Tibial nerve (tissue), 4 donors: ENCODE results near the gene LYPD4. TPM values are rescaled to one million over a fixed set of nuclear protein-coding genes. Genes with fewer than 3 reads are reported as not detected.
"Not testable (repeated sequence)": the region's sequence is repeated elsewhere in the genome, so short reads cannot be mapped to it uniquely, and the experiment has no call there.

ENCODE experiments used
- DNase-seq, 2 donors: peaks; one replicate each; pipeline ENCODE4 v3.0.0-alpha.2; 2019; ENCODE audit warnings: low spot score in 2 of 2
- H3K27ac ChIP-seq, 4 donors: fragments of 200-600 bp; sonication (generic) in 3 of 4; one replicate each; pipeline ENCODE4 v1.5.1; 2017 to 2019; ENCODE audit warnings: mild to moderate bottlenecking in 1 of 4
- H3K27me3 ChIP-seq, 2 donors: fragments of 200-600 bp; sonication (generic) in 1 of 2; one replicate each; pipeline versions ENCODE4 v1.5.1 to v1.6.0; 2017 to 2019
- H3K36me3 ChIP-seq, 3 donors: fragments of 200-600 bp; sonication (generic); one replicate each; pipeline ENCODE4 v1.5.1; 2018 to 2019
- H3K4me1 ChIP-seq, 4 donors: fragments of 200-600 bp; sonication (generic) in 3 of 4; one replicate each; pipeline ENCODE4 v1.5.1; 2017 to 2019
- H3K4me3 ChIP-seq, 4 donors: fragments of 200-600 bp; sonication (generic) in 3 of 4; one replicate each; pipeline ENCODE4 v1.5.1; 2017 to 2019; ENCODE audit warnings: mild to moderate bottlenecking in 1 of 4, moderate library complexity in 1 of 4
- H3K9me3 ChIP-seq, 4 donors: fragments of 200-600 bp; sonication (generic) in 3 of 4; one replicate each; pipeline ENCODE4 v1.5.1; 2017 to 2019
- CTCF ChIP-seq, 5 experiments: fragments of 200-600 bp in 3 of 5; fragments of 450-650 bp in 2 of 5; sonication (generic) in 3 of 5; IDR thresholded peaks; one replicate each; pipeline ENCODE4 v1.5.1; 2016 to 2019; ENCODE audit warnings: antibody characterized with exemption in 5 of 5, mild to moderate bottlenecking in 3 of 5, moderate library complexity in 2 of 5
- EP300 ChIP-seq, 2 donors: sonication (generic); formaldehyde crosslinking; IDR thresholded peaks; one replicate each; pipeline ENCODE4 v1.6.1; 2017; ENCODE audit warnings: antibody characterized with exemption in 2 of 2, mild to moderate bottlenecking in 1 of 2
- POLR2A ChIP-seq, 2 donors: fragments of 450-650 bp; IDR thresholded peaks; one replicate each; pipeline ENCODE4 v1.6.1; 2017; ENCODE audit warnings: antibody characterized with exemption in 2 of 2, mild to moderate bottlenecking in 2 of 2, moderate library complexity in 2 of 2
- WGBS, 2 donors: methylation state at CpG; one replicate each; pipeline ENCODE4 v1.1.5; 2018; 5-methylcytosine and 5-hydroxymethylcytosine counted together
- small RNA-seq: library from RNA; depleted of rRNA; stranded (forward); fragments of <200 nt; gene quantifications from one replicate; pipeline ENCODE3, GENCODE V24; 2016
- total RNA-seq, 4 donors: library from RNA; depleted of rRNA; stranded (reverse); fragments of >200 nt; gene quantifications; one replicate each; pipeline ENCODE4 v1.1.0, GENCODE V29; 2016

Gene LYPD4
- total RNA-seq, 4 donors from 2014 or later: not detected

GRCh38 chr19:41795031-41795461 is 49.4 kb downstream of the LYPD4 start:
- H3K9me3 ChIP-seq: no peaks in the 10 kb centered on the region
- H3K4me3 ChIP-seq: no peak overlapping the region
- TF ChIP-seq EP300 (IDR thresholded peaks at IDR 0.05): no peak
- peak; percentile 49 to 76 (median 61) for TF ChIP-seq CTCF (IDR thresholded peaks at IDR 0.05)
- TF ChIP-seq POLR2A (IDR thresholded peaks at IDR 0.05): no peak
- DNase-seq: peak in 1 of 2 donors; percentile 71
- no peak overlapping the region for H3K27ac ChIP-seq
- peaks cover 0 to 6% of the 10 kb centered on the region in 2 donors for H3K27me3 ChIP-seq
- 41 to 43% methylated on average over 5 of the region's 5 CpGs for WGBS, 2 donors
- no peaks in the 10 kb centered on the region for H3K36me3 ChIP-seq
- no peaks in the 10 kb centered on the region for H3K4me1 ChIP-seq

DNA sequence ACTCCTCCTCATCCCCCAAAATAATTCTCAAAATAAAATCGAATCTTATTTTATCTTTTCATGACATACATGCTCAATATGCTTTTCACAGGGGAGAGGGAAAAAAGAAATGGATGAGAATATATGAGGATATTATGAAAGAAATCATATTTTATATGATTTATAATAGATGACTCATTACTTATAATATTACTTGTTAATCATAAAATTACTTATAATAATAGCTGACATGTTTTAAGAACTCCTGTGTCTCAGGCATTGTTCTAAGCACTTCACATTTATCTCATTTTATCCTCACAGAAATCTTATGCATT is 51.1 kb downstream of the LYPD4 start:
- TF ChIP-seq CTCF (IDR thresholded peaks at IDR 0.05): no peak
- TF ChIP-seq EP300 (IDR thresholded peaks at IDR 0.05): no peak
- TF ChIP-seq POLR2A (IDR thresholded peaks at IDR 0.05): no peak

GRCh38 chr19:41792513-41793413 is 51.7 kb downstream of the LYPD4 start:
- Histone ChIP-seq H3K27ac (no peak overlapping the region), H3K27me3 (peaks cover 0 to 6% of the 10 kb centered on the region in 2 donors), H3K36me3 (no peaks in the 10 kb centered on the region), H3K9me3 (no peaks in the 10 kb centered on the region), H3K4me1 (no peaks in the 10 kb centered on the region), H3K4me3 (no peak overlapping the region)
- WGBS, 2 donors: 24 to 25% methylated on average over 22 of the region's 22 CpGs
- peak in 1 of 2 donors; percentile 20 for DNase-seq
- no peak for TF ChIP-seq POLR2A (IDR thresholded peaks at IDR 0.05)
- peak; percentile 17 to 37 (median 29) for TF ChIP-seq CTCF (IDR thresholded peaks at IDR 0.05)

More for the DNA sequence above, 51.1 kb downstream of the LYPD4 start:
- DNase-seq: no peak
- 2 to 4% methylated on average over 1 of the region's 1 CpG for WGBS, 2 donors
- Histone ChIP-seq H3K27me3 (peaks cover 0 to 6% of the 10 kb centered on the region in 2 donors), H3K36me3 (no peaks in the 10 kb centered on the region), H3K4me1 (no peaks in the 10 kb centered on the region), H3K4me3 (no peak overlapping the region), H3K27ac (no peak overlapping the region), H3K9me3 (no peaks in the 10 kb centered on the region)

GRCh38 chr19:41789053-41789452 is 55.4 kb downstream of the LYPD4 start:
- H3K27me3 ChIP-seq: peaks cover 0 to 34% of the 10 kb centered on the region in 2 donors
- not testable (repeated sequence) for H3K27ac ChIP-seq, H3K36me3 ChIP-seq, H3K4me3 ChIP-seq, DNase-seq, H3K4me1 ChIP-seq, H3K9me3 ChIP-seq
- WGBS, 2 donors: 63 to 68% methylated on average over 5 of the region's 5 CpGs

DNA sequence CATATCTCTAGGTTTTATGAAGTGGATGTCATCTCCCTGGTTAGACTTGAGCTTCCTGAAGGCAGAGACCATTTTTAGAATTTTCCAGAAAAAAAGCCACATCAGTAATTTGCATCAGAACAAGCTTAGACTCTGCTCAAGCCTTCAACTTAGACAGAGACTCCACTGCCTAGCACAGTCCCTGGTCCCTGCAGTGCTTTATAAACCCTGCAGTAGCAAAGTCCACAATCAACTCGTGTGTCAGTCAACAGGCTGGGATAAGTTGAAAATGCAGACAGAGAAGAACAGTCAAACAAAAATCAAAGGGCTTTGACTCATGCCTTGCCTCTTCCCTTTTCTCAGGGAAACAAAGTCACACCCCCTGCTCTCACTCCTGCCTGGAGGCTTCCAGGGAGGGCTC is 56.0 kb downstream of the LYPD4 start:
- H3K4me1 ChIP-seq, H3K36me3 ChIP-seq, H3K4me3 ChIP-seq, H3K27ac ChIP-seq, H3K9me3 ChIP-seq, DNase-seq: not testable (repeated sequence)
- no CpG with 5 or more reads among the region's 1 CpG for WGBS, 2 donors
- H3K27me3 ChIP-seq: peaks cover 0 to 37% of the 10 kb centered on the region in 2 donors

Small RNA genes lying within 50 kb of the gene (small RNA-seq; reads per million reads assigned to genes)
- not detected for gene MIR6797

Other genes with a start within 250 kb of the LYPD4 start
- gene CEACAM4, start 217.6 kb downstream of the LYPD4 start, total RNA-seq: 1 to 10 TPM in 2 of 4 donors, under 1 TPM in 1, not detected in 1; 0.60 to 1.7 (median 1.6) TPM
- not detected for gene CEACAM7, start 156.4 kb downstream of the LYPD4 start, total RNA-seq
- not detected for gene CEACAM5, start 136.1 kb downstream of the LYPD4 start, total RNA-seq
- not detected for gene CEACAM6, start 89.2 kb downstream of the LYPD4 start, total RNA-seq
- 1 to 10 TPM in 1 of 4 donors, not detected in 3; 1.0 TPM for gene CEACAM3, start 48.1 kb downstream of the LYPD4 start, total RNA-seq
- not detected for gene DMRTC2, start 359 bp upstream of the LYPD4 start, total RNA-seq
- gene RPS19, start 15.6 kb upstream of the LYPD4 start, total RNA-seq: 1,000 to 10,000 TPM in 2 of 4 donors, 100 to 1,000 TPM in 2; 835 to 1,204 (median 1,038) TPM
- not detected for gene CD79A, start 32.6 kb upstream of the LYPD4 start, total RNA-seq
- gene ARHGEF1, start 38.5 kb upstream of the LYPD4 start, total RNA-seq: 100 to 1,000 TPM in 3 of 4 donors, 10 to 100 TPM in 1; 68.4 to 225 (median 121) TPM
- gene ERFL, start 83.8 kb upstream of the LYPD4 start, total RNA-seq: under 1 TPM in 3 of 4 donors, not detected in 1; 0.30 to 0.59 (median 0.42) TPM
- gene RABAC1, start 114.6 kb upstream of the LYPD4 start, total RNA-seq: 100 to 1,000 TPM; 168 to 206 (median 199) TPM
- not detected for gene ATP1A3, start 149.5 kb upstream of the LYPD4 start, total RNA-seq
- gene GRIK5, start 225.5 kb upstream of the LYPD4 start, total RNA-seq: 10 to 100 TPM in 1 of 4 donors, 1 to 10 TPM in 3; 2.4 to 12.0 (median 3.2) TPM
- gene ZNF574, start 231.5 kb upstream of the LYPD4 start, total RNA-seq: 10 to 100 TPM; 14.3 to 22.2 (median 17.5) TPM